ENCODE measurements around the gene OR52N4.

OR52N4 gene

GRCh38 chr11:5749836-5750235 is 4.2 kb upstream of the OR52N4 start:
- no peak for DNase-seq (ENCODE audit: low read depth)
- H3K4me3 ChIP-seq (ENCODE audit: low read depth, low read length): no peak overlapping the region
- TF ChIP-seq, protein P1, sequence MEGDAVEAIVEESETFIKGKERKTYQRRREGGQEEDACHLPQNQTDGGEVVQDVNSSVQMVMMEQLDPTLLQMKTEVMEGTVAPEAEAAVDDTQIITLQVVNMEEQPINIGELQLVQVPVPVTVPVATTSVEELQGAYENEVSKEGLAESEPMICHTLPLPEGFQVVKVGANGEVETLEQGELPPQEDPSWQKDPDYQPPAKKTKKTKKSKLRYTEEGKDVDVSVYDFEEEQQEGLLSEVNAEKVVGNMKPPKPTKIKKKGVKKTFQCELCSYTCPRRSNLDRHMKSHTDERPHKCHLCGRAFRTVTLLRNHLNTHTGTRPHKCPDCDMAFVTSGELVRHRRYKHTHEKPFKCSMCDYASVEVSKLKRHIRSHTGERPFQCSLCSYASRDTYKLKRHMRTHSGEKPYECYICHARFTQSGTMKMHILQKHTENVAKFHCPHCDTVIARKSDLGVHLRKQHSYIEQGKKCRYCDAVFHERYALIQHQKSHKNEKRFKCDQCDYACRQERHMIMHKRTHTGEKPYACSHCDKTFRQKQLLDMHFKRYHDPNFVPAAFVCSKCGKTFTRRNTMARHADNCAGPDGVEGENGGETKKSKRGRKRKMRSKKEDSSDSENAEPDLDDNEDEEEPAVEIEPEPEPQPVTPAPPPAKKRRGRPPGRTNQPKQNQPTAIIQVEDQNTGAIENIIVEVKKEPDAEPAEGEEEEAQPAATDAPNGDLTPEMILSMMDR (IDR thresholded peaks at IDR 0.05; ENCODE audit: insufficient read depth, low read depth, low read length, missing control alignments): no peak

- no peak overlapping the region for H3K4me3 ChIP-seq (ENCODE audit: low read depth, low read length)
- no peak for DNase-seq (ENCODE audit: low read depth)
- TF ChIP-seq, protein P1 (IDR thresholded peaks at IDR 0.05; ENCODE audit: insufficient read depth, low read depth, low read length, missing control alignments): no peak
Observed at GRCh38 chr11:5767056-5767455, 13.0 kb downstream of the OR52N4 start.

DNA sequence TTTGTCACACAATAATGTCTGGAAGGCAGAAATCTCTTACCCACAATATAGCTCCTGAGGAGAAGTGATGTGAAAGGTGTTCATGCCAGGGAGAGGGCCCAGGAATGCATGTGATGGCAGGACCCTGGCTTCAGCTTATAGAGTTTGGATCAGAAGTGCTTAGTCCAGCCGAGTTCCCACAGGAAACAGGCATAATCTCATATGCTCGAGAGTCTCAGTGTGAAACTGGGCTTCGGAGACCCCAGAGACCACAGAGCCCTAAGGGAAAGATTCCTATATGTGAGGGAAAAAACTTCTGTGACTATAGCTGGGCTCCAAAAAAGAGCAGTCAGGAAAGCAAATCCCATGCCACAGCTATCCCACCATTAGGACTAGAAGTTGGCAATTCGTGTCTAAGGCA is 29.2 kb downstream of the OR52N4 start, which contains the start of gene OR52N5:
Gene OR52N5, minus strand, starts transcription at position 101 of the 400 bp plus-strand sequence. CDS start 4,721 bp downstream, outside the sequence.
- TF ChIP-seq, protein P1 (IDR thresholded peaks at IDR 0.05; ENCODE audit: insufficient read depth, low read depth, low read length, missing control alignments): no peak
- DNase-seq (ENCODE audit: low read depth): no peak
- no peak within 1 kb of the TSS for H3K4me3 ChIP-seq (ENCODE audit: low read depth, low read length)

DNA sequence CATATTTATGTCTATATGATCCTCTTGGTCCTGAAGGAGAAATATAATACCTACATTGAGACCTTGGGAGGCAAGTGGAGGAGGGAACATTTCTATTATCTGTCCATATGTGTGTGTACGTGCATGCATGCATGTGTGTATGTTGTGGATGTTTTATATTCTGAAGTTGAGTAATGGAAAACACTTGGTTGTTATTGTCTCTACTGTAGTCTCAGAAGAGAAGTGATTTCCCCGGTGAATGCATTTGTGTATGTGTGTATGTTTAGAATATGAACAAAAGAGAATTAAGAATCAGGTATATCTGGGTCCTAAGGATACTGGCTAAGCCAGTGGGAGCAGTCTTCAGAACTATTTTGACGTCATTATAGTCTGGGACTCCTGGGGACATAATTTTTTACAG is 37.1 kb downstream of the OR52N4 start, which contains the start of gene OR52N1:
Gene OR52N1, minus strand, starts transcription at position 101 of the 400 bp plus-strand sequence. CDS start 2,449 bp downstream, outside the sequence.
- H3K4me3 ChIP-seq (ENCODE audit: low read depth, low read length): no peak within 1 kb of the TSS
- TF ChIP-seq, protein P1 (IDR thresholded peaks at IDR 0.05; ENCODE audit: insufficient read depth, low read depth, low read length, missing control alignments): no peak
- no peak for DNase-seq (ENCODE audit: low read depth)

DNA sequence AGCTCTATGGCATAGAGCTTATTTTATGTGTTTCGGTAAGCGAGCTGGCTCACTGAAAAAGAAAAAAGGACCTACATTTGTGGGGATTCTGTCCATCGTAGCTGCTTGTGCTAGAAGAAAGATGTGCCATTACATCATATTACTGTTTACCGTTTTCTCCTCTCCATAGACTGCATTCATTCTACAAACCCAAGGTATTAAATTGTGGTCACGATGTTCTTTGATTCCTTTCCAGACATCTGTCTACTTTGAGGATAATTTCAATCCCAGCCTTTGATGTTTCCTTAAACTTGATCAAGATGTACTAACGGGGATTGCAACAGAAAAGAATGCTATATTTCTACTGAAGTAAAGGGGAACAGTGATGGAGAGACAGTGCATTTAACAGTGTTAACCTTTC is 42.5 kb downstream of the OR52N4 start:
- no peak overlapping the region for H3K4me3 ChIP-seq (ENCODE audit: low read depth, low read length)
- TF ChIP-seq, protein P1 (IDR thresholded peaks at IDR 0.05; ENCODE audit: insufficient read depth, low read depth, low read length, missing control alignments): no peak
- no peak for DNase-seq (ENCODE audit: low read depth)

- TF ChIP-seq, protein P1 (IDR thresholded peaks at IDR 0.05; ENCODE audit: insufficient read depth, low read depth, low read length, missing control alignments): no peak
- no peak overlapping the region for H3K4me3 ChIP-seq (ENCODE audit: low read depth, low read length)
- DNase-seq (ENCODE audit: low read depth): no peak
Observed at GRCh38 chr11:5803982-5804381, 49.9 kb downstream of the OR52N4 start.
